Activated CD8-positive, alpha-beta memory T cell treated with anti-CD3 and anti-CD28 coated beads for 1 hour (primary cell): Measurements from ENCODE around the gene CELSR1.

Experiments used
- DNase-seq, 2 donors: peaks; one replicate each; pipeline ENCODE4 v3.0.0-alpha.2; 2020; ENCODE audit warnings: low read depth in 1 of 2; ENCODE audit errors: extremely low read depth in 1 of 2

The CELSR1 gene

GRCh38 chr22:46447906-46448305 is 89.5 kb downstream of the CELSR1 start:
- no peak for DNase-seq

- DNase-seq: no peak
These were observed 90.6 kb downstream of the CELSR1 start for GRCh38 chr22:46446799-46447198.

GRCh38 chr22:46445771-46446420 is 91.5 kb downstream of the CELSR1 start:
- DNase-seq: no peak

- DNase-seq: no peak
These were observed 93.0 kb downstream of the CELSR1 start for GRCh38 chr22:46444390-46444854.

- DNase-seq: no peak
These were observed 93.5 kb downstream of the CELSR1 start for GRCh38 chr22:46443850-46444389.

- DNase-seq: no peak
These were observed 95.1 kb downstream of the CELSR1 start for GRCh38 chr22:46442217-46442853.

DNA sequence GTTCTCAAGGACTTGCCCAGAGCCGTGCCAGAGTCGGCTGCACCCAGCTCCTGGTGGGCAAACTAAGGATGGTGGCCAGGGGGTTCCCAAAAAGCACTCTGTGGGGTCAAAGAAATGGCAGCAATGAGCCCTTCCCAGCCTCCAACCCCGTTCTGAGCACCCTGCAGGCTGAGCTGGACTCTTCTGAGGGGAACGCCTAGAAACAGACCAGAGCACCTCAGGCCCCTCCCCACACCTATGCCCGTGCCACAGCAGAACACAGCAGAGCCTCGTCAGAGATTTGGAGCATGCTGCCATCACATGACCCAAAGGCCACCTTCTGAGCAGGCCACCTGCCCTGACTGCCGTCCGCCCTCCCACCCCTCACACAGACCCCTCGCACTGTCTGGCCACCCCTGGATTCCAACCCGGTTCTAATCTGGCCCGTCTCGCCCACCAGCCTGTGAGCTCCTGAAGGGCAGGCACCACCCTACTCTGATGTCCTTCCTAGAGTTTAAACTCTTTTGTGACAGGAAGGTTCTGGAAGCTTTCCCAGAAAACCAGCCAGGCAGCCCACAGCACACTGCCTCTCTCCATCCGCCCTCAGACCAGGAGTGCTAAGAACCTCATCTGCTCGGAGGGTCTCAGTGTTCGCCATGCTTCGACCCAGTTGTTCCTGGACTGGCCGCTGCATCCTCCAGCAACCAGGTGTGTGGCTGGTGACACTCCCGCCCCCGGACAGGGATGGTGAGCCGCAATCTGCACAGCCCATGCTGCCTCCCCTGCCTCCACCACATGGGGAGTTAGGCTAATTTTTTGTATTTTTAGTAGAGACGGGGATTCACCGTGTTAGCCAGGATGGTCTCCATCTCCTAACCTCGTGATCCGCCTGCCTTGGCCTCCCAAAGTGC is 97.6 kb downstream of the CELSR1 start:
- DNase-seq: no peak

GRCh38 chr22:46439111-46439510 is 98.3 kb downstream of the CELSR1 start:
- no peak for DNase-seq

DNA sequence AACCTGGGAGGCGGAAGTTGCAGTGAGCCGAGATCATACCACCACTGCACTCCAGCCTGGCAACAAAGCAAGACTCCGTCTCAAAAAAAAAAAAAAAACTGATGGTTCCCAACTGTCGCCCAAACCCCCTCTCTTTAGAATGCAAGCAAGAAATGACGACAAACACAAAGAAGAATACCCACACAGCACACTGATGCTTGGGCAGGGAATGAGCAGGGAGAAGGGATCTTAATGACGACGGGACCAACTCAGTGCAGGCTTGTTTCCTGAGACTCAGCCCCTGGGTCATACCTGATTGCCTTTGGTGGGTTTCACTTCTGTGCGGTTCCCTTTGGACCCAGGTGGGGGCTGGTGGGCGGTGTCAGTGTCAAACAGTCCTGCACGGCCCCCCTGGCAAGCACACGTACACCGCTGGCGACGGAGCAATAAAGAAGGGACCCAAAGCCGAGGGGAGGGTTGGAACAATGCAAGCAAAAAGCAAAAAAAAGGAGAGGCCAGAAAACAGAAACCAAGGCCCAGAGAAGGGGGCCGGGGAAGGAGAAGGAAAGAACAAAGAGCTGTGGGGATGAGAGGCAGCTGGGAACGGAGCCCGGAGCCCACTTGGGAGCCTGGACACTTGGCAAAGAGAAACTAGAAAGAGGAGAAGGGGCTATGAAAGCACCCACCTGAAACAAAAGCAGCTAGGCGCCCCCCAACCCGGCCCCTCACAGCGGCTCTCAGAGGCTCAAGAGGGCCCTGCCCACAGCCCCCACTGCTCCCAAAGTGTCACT is 99.6 kb downstream of the CELSR1 start:
- no peak for DNase-seq

DNA sequence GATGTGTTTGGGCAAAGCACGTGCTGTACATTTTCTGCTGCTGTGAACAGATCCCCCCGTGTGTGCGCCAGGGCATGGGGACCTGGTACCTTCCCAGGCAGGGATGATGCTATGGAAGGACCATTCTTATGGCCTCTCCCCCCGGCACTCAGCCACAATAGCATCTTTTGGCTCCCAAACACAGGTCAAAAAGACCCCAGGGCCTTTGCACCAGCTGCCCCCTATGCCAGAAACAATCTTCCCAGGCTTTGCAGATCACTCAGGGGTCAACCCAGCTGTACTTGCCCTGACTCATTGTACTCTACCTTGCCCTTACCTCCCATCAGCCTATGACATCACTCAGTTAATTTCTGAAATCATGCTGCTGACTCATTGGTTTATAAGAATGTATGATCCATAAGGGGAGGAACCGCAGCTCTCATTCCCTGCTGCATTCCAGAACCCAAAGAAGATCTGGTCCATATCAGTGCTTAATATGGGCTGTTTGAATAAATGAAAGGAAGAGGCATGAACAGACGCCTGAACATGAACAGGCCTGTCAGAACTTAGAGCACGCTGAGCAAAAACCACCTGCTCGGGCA is 100.7 kb downstream of the CELSR1 start:
- no peak for DNase-seq

DNA sequence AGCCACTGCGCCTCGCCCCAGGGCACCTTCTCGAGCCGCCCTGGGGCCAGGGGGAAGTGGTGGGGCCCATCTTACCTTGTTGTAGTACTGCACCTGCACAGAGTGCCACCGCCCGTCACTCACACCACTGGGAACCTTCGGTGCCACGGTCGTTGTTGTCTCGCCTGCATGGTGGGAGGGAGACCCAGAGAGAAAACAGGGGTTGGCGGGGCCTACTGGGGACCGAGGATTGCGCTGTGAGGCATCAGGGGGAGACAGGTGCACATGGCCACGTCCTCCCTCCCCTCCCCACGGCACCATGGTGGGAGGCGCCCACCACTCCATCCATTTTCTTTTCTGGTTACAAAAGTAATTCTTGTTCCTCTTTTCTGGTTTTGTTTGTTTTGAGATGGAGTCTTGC is 104.1 kb downstream of the CELSR1 start:
- no peak for DNase-seq

- DNase-seq: no peak
These were observed 105.0 kb downstream of the CELSR1 start for GRCh38 chr22:46432164-46433068.

DNA sequence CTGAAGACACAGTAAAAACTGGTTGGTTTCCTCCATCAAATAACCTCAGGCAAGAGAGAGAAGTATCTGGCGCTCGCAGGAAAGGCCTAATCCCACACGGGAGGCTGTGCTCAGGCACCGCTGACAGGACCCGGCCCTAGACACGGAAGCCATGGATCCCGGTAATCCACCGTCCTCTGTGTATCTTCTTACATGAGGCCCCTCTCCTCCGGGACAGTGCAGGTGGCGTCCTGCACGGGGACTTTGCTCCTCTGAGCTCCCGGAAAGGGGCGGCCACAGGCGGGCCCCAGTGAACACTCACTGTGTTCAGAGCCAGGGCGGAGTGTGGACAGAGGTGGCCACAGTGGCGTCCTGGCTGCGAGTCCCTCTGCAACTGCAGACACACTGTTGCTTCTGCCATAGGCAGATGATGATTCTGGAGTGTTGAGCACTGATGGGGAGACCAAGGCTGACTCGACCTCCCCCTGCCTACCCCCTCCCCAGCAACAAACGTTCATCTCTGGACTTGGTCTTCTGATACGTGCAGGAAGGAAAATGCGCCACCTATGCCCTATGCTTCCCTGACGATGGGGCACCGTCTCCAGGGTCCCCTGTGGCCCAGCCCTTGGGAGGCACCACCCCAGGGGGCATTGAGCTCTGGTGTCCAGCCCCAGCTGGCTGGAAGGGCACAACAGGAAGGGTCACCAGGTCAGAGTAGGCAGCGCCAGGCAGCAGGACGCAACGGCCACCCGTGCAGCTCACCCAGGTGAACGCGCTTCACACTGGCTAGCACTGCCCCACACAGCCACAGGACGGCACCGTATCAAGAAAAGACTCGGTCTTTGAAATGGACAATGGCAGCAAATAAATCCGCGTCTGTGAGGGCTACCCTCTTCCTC is 106.2 kb downstream of the CELSR1 start:
- DNase-seq: no peak

- DNase-seq: no peak
These were observed 108.0 kb downstream of the CELSR1 start for GRCh38 chr22:46429325-46429853.

DNA sequence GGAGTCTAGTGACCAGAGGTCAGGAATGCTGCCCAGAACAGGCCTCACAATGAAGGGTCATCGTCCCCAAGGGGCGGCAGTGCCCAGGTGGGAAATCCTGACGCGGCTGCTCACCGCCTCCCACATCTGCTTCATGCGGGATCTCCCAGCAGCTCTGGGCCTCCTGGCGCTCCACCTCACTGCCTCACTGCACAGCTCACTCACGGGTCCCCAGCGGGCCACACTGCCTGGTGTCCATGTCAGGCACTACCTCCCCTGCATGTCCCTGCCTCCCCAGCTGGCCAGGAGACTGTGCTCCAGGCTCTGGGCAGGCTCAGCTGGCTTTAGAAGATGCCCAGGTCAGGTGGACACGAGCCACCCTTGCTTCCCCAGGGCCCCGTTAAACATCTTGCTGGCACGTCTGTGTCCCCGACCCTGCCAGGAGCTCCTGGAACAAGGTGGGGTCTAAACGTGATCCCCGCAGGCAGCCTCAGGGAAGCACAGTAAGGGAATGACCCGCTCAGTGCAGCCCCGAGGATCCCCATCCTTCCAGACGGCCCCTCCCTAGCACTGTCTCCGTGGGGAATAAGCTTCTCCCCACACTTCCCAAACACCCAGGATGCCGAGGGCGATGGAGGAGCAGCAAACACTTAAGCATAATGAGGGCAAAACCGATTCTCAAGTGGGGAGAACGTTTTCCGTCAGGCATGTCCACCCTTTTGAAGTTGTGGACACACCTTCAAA is 108.7 kb downstream of the CELSR1 start:
- no peak for DNase-seq

GRCh38 chr22:46428171-46428570 is 109.2 kb downstream of the CELSR1 start:
- DNase-seq: no peak

GRCh38 chr22:46425016-46425415 is 112.4 kb downstream of the CELSR1 start:
- no peak for DNase-seq
